Activated CD8-positive, alpha-beta memory T cell treated with anti-CD3 and anti-CD28 coated beads, Interleukin-2, amount 50 U/mL, for 1 hour (primary cell): Measurements from ENCODE around the gene MAGEC3.
"Not testable (repeated sequence)": the region's sequence is repeated elsewhere in the genome, so short reads cannot be mapped to it uniquely, and the experiment has no call there.

ENCODE experiments used
- DNase-seq: peaks from one replicate; pipeline ENCODE4 v3.0.0-alpha.2; 2020; ENCODE audit errors: extremely low read depth

Gene MAGEC3, protein sequence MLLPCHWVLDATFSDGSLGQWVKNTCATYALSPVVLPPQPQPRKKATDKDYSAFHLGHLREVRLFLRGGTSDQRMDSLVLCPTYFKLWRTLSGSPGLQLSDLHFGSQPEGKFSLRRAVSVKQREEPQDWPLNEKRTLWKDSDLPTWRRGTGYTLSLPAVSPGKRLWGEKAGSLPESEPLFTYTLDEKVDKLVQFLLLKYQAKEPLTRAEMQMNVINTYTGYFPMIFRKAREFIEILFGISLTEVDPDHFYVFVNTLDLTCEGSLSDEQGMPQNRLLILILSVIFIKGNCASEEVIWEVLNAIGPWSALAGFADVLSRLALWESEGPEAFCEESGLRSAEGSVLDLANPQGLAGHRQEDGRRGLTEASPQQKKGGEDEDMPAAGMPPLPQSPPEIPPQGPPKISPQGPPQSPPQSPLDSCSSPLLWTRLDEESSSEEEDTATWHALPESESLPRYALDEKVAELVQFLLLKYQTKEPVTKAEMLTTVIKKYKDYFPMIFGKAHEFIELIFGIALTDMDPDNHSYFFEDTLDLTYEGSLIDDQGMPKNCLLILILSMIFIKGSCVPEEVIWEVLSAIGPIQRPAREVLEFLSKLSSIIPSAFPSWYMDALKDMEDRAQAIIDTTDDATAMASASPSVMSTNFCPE

DNA sequence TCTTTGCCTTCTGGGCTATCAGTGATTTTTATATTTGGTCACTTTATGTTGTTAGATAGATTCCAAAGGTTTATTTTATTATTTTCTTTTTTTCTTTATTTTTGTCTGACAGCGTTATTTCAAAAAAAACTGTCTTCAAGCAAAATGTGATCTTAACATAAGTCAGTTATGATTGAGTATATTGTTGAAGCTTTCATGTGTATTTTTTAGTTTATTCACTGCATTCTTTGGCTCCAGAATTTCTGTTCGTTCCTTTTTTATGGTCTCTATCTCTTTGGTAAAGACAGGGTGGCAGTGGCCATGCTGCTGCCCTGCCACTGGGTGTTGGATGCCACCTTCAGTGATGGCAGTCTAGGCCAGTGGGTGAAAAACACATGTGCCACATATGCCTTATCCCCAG, at the start of gene MAGEC3:
MAGEC3 (plus strand) TSS at position 301 of the 400 bp plus-strand sequence; CDS start at position 301, 0 bp downstream.
- no peak for DNase-seq

DNA sequence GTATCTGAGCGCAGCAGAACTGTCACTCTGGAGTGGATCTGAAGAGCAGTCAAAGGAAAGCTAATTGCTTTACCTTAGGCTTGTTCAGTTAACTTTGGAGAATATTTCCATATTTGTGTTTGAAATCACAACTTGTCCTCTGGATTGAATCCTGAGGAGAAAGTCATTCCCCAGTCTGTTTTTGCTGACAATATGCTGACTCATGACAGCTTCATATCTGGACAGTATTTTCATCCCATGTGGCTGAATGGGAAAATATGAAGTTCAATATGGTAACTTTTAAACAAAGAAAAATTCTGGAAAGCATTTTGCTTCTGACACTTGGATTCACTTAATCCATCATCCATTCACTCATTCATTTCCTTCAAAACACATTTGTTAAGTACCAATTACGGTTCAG, 46.3 kb upstream of the MAGEC3 start:
- no peak for DNase-seq

DNA sequence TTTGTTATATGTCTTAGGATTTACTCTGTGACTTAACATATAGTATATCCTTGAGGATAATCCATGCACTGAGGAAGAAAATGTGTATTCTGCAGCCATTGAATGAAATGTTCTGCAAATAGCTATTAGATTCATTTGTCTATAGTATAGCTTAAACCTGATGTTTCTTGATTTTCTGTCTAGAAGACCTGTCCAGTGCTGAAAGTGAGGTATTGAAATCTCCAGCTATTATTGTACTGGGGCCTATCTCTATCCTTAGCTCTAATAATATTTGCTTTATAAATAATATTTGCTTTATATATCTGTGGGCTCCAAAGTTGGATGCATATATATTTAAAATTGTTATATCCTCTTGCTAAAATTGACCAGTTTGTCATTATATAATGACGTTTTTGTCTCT, 26.7 kb upstream of the MAGEC3 start:
- DNase-seq = no peak

DNA sequence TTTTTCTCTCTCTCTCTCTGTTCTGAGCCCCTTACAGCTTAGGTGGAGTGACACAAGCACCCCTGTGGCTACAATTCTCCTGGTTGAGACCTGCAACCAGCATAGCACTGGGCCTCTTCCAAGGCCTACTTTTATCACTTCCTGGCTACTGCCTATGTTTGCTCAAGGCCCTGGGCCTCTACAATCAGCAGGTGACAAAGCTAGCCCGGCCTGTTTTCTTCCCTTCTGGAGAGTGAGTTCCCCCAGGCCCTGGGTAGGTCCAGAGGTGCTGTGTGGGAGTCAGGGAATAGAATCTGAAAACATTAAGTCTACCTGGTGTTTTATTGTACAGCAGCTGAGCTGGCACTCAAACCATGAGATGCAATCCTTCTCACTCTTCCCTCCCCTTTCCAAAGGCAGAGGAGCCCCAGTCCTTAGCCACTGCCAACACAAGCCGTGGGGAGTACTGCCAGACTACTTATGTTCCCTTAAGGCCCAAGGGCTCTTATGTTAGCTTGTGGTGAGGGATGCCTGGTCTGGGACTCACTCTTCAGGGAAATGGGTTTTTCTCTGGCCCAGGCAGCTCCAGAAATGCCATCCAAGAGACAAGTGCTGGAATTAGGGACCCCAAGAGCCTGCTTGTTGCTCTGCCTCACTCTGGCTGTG, 23.8 kb upstream of the MAGEC3 start:
- no peak for DNase-seq

DNA sequence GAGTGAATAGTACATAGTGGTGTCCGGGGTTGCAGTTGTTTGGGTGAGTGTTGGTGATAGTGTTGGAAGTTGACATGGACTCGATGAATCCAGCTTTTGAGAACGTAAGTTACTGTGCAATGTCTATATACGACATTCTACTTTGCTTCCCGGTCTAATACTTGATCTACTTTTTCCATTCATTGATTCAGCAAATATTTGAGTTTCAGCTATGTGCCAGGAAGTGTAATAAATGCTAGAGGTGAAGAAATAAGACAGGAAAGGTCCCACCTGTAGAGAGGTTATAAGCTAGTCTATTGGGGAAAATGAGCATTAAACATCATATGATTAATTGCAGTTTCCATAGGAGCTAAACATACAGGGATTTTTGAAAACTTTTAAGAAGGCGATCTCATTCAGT, 22.2 kb upstream of the MAGEC3 start:
- DNase-seq = no peak

DNA sequence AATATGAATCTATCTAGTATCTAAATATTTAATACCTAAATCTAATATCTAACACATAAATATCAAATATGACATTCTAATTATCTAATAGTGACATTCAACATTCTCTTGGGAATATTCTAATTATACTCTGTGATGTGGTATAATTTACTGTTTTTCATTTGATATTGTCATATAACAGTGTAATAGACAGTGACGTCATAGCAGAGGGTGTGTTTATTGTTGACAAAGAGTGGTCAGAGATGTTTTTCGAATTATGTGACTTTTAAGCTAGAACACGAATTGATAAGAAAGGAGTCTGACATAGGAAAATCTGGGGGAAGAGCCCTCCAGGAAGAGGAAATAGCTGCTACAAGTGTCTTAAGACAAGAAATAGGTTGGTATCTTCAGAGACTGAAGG, 5.9 kb upstream of the MAGEC3 start:
- DNase-seq = no peak

DNA sequence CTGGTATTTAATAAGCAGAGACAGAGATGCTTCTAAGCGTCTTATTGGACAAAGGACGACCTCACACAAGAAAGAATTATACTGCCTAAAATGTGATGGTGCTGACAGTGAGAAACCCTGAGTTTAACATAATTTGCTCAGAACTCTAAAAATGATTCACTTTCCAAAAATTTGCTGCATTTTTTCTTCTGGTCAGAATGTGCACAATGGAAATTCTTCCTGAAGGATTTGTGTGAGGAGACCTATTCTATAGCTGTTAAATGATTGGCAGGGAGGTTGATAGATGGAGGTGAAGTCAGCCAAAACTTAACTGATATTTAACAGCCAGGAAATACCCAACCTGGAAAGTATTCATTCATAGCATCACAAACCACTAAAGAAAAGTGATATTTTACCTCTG, 1.7 kb downstream of the MAGEC3 start:
- DNase-seq = no peak

DNA sequence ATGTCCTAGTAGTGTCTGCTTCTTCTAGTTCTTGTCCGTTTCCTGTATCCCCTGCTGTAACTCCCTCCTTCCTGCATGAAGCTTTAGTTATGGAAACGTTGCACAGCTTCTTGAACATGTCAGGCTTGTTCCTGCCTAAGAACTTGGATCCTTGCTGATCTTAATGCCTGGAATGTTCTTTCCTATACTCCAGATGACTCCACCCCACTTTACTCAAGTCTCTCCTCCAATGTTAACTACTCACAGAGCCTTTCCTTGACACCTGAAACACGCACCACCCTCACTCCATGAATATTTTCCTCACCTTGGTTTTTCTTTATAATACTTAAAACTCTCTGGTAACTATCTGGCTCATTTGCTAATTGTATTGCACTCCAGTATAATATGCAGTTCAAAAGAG, 19.4 kb downstream of the MAGEC3 start:
- DNase-seq = no peak

DNA sequence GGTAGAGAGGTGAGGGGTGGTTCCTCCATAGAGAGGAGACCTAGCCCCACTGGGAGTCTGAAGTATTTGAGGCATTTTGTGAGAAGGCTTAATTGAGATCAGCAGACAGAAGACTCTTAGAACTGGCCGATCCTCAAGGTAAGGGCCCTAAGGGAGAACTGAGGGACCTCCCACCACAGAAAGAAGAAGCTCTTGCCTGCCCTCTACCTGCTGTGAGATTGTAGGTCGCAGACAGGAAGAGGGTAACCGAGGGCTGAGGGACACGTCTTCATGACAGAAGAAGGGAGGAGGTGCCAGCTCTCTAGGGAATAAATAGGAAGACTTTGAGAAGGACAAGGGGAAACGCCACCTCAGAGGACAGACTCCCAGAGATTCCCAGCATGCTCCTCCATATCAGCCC, 41.5 kb downstream of the MAGEC3 start:
- no peak for DNase-seq

DNA sequence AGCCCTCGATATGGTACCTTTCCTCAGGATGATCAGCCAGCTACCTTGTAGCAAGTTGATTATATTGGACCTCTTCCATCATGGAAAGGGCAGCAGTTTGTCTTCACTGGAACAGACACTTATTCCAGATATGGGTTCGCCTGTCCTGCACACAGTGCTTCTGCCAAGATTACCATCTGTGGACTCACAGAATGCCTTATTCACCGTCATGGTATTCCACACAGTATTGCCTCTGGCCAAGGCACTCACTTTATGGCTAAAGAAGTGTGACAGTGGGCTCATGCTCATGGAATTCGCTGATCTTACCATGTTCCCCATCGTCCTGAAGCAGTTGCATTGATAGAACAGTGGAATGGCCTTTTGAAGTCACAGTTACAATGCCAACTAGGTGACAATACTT, 50.7 kb downstream of the MAGEC3 start:
- not testable (repeated sequence) for DNase-seq

DNA sequence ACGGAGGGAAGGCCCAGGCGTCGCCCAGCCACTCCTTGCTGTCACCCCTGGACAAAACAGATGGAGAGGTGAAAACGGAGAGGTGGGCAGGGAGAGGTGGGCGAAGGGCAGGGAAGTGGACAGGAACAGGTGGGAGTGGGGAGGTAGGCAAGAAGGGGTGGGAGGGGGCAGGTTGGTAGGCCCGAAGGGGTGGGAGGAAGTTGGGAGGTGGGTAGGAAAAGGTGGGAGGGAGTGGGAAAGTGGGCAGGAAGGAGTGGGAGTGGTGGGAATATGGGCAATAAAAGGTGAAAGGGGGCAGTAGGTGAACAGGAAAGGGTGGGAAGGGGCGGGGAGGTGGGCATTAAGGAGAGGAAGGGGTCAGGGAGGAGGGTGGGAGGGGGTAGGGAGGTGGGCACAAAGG, 56.6 kb downstream of the MAGEC3 start:
- no peak for DNase-seq

DNA sequence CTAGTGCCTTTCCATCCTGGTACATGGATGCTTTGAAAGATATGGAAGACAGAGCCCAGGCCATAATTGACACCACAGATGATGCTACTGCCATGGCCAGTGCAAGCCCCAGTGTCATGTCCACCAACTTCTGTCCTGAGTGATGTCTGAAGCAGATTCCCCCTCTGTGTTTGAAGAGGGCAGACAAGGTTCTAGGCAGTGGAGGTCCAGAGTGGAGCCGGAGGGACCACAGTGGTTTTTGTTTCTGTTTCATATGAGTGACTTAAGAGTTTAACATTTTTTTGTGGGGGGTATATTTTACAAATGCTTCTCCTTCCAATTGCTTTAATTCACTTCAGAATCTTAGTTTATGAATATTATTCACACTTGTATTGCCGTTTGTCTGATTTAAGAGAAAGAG, 59.6 kb downstream of the MAGEC3 start:
- no peak for DNase-seq

DNA sequence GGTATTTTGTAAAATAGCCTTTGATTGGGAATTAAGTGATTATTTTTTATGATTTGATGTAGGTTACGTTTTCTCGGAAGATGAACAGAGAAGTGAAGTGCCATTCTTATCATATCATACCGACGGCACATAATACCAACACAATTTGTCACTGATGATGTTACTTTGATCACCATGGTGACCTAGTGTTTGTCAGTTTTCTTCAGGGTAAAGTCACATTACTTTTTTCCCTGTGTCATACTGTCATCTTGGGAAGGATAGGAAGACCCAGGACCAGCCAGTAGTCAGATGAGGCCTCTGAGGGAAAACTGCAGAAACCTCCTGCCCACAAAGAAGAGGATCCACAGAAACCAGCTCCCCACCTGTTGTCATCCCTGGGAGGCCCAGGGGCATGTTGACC, 64.2 kb downstream of the MAGEC3 start:
- no peak for DNase-seq

DNA sequence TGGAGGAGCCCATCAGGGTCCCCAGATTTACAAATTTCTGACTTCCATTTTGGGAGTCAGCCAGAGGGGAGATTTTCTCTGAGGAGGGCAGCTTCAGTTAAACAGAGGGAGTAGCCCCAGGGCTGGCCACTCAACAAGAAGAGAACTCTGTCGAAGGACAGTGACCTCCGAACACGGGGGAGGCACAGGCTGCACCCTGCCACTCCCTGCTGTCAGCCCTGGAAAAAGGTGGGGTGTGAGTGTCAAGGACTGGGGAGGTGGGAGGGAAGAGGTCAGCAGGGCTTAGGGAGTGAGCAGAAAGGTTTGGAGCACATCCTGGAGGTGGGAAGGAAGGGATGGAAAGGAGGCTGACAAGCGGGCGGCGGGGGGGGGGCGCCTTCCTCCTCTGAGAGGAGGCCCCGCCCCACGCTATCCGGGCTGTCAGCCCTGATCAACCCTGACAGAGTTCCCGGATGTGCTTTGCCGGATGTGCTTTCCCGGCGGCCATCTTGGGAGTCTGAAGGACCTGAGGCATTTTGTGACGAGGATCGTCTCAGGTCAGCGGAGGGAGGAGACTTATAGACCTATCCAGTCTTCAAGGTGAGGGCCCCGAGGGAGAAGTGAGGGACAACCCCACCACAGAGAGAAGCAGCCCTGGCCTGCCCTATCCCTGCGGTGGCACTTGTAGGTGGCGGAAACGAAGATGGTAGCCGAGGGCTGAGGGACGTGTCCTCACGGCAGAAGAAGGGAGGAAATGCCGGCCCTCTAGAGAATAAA, 65.5 kb downstream of the MAGEC3 start, which contains the start of gene MAGEC1:
MAGEC1 (plus strand) TSS at position 495 of the 756 bp plus-strand sequence. CDS start 1,179 bp downstream, outside the sequence.
- no peak for DNase-seq

DNA sequence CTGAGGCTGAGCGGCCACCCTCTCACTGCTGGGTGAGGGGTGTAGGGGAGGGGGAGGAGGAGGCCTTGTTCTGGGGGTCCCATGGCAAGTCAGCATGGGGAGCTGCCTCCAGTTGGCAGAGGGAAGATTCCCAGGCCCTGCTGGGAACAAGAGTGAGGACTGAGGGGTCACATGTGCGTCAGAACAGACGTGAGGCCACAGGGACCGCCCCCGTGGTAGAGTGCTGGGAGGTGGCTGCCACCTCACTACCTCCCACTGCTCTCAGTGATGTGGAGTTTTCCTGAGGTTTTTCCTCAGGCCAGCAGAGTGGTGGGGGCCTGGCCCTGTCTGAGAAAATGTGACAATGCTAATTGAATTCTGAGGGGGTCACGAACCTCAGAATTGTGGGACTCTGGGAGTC, 66.1 kb downstream of the MAGEC3 start:
- DNase-seq = no peak

DNA sequence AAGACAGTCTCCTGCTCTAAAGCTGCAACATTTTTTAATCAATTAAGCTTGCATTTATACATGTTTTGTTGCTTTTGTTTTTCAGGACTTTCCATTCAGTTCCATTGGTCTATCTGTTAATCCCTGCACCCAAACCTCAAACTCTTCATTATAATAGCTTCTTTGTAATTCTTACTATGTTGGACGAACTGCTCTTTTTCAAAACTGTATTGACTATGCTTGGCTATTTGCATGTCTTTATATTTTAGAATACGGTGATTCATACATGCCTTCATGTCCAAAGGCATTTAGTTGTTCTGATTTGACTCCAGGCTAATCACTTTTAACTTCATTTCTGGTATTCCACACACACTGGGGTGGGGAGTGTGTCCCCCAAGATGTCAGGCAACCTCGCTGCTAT, 79.7 kb downstream of the MAGEC3 start:
- DNase-seq = no peak

DNA sequence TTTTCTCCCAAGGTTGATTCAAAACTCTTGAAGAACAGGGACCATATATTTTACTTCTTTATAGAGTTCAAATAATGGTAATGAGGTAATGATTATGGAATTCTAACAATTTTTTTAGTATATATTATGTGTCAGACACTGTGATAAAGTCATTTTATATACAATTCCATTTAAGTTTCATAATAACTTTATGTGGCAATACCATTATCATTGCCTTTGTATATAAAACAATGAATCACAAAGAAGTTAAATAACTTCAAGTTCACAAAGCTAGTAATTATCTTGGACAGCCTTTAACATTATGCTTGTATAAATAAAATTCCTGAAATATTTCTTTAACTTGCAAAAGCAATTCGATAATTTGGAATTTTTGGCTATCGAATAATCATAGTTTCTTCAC, 86.2 kb downstream of the MAGEC3 start:
- DNase-seq = no peak

DNA sequence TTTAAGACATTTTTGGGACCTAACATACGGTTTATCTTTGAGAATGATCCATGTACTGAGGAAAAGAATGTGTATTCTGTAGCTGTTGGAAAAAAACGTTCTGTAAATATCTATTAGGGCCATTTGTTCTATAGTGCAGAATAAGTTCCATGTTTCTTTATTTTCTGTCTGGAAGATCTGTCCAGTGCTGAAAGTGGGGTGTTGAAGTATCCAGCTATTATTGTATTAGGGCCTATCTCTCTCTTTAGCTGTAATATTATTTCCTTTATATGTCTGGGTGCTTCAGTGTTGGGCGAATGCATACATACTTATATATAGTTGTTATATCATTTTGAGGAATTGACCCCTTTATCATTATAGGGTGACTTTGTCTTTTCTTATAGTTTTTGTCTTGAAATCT, 90.3 kb downstream of the MAGEC3 start:
- no peak for DNase-seq

DNA sequence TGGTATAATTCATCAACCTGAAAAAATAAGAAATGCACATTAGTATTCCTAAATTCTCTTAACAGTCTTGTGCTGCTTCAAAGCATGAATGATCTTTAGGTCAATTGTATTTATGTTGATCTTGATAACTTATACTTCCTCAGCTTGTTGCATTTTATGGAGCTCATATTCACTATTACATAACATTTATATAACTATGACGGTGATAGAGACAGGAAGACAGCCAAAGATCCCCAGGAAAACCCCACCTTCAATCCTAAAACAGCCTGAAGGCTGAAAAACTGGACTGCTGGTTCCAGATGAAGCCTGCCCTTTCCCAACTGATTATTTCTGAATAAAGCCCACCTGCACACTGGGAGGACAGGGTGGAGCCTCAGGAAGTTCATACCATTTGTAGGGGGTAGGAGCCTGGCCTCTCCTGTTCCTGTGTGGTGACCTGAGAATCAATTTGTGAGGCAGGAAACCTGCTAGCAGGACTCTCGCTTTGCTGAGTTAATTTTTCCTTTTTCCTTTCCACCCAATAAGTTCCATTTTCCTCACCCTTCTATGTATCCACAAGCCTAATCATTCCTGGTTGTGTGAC, 96.0 kb downstream of the MAGEC3 start:
- no peak for DNase-seq

DNA sequence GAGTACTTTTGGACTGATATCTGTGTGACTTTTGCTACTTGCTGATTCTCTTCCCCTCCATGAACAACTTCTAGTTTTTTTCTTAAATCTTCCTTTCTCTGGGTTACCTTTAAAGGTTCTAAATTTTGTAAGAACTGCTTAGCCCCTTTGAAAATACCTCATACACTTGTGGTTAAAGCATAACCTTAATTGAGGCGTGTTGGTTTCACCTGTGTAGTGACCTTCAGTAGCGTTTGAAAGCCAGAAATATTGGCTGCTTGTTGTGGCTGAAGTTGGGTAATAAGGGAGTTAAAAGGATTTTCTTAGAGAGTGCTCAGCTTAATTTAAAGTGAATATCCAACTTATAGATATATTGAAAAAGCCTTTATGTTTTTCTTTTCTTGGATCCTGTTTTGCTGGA, 97.5 kb downstream of the MAGEC3 start:
- DNase-seq = no peak

DNA sequence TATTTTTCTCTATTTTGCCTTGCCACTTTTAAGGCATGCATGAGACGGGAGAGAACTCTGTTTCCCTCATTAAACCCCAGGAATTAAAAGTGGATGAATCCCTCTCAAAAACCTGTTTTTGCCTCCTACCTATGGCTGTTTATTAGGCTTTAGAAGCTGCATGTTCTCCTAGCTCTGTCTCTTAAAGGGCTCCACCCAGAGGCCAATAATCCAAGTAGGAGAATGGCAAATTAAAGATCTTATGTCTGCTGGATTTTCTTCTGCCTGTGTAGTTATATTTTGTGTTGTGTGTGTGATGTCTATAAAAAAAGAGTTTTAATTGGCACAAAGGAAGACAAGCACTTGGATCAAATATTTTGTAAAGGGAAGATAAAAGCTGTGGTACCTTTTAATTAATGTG, 98.0 kb downstream of the MAGEC3 start:
- no peak for DNase-seq

DNA sequence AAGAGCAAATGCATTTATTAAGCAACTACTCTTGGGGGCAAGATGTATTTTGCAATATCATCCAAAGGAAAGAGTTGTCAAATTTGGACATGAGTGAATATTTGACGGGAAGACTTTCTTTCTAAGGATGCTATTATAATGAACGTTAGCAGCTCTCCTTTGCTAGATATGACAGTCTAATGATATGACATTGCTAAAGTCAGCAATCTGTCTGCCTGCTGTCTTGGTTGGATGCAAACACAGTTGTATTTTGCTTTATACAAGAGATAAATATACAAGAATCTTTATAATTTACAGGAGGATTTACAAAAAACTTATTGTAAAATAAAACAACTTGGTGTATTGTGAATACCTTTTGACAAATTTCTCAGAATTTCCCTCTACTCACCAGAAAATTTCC, 103.1 kb downstream of the MAGEC3 start:
- no peak for DNase-seq
